ENCODE measurements around the gene SLC22A23. TPM values are rescaled to one million over a fixed set of nuclear protein-coding genes. Genes with fewer than 3 reads are reported as not detected.

Gene SLC22A23
- total and polyA plus RNA-seq, 5 experiments from 2014 or later: 0.36 to 5.6 (median 2.8) TPM

DNA sequence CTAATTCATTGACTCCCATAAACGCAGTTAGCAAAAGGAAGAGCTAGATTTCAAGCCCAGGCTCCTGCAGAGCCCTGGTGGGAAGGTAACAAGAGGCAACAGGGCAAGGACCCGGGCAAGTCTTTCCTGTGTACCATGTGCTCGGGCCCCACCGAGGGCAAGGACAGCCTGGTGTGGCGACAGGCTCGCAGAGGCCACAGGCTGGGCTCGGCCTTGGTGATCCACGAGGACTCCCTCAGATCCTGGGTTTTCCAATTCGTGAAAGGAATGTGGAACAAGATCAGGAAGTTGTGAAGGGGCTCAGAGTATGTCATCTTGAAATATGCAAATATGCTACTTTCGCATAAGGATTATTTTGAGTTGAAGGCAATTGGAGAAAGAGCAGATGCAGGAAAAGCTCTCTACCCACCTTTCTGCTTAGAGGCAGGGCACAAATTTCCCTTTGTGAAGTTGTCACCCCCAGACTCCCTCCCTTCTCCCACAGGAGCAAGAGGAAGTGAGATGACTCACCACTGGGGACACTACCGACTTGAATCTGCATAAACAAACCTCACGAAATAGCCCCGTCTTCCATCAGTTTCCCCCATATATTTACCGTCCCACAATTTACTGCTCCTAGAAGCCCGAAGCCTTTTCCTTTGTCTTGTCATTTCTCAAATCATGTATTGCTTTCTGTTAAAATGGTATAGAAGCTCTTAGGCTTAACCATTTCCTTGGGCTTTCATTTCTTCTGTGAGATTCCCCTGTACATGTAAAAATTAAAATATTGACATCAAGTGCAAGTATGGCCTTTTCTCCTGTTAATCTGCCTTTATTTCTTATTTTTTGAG, 119.1 kb downstream of the SLC22A23 start:
- H3K4me3 Mint-ChIP-seq: peak overlapping the region in 5 of 10 donors; percentile 3 to 68 (median 23)
- POLR2A ChIA-PET: no interaction called here
- ATAC-seq (no peak), DNase-seq (no peak)
- no peaks in the 10 kb centered on the region for H3K9me3 Mint-ChIP-seq
- peaks cover 0 to 3% (median 0%) of the 10 kb centered on the region in 5 donors for H3K27me3 Mint-ChIP-seq
- H3K36me3 Mint-ChIP-seq: no peaks in the 10 kb centered on the region
- peak overlapping the region in 4 of 10 donors; percentile 17 to 78 (median 63) for H3K27ac Mint-ChIP-seq
- H3K4me1 Mint-ChIP-seq: peaks cover 17 to 29% (median 23%) of the 10 kb centered on the region in 4 donors

DNA sequence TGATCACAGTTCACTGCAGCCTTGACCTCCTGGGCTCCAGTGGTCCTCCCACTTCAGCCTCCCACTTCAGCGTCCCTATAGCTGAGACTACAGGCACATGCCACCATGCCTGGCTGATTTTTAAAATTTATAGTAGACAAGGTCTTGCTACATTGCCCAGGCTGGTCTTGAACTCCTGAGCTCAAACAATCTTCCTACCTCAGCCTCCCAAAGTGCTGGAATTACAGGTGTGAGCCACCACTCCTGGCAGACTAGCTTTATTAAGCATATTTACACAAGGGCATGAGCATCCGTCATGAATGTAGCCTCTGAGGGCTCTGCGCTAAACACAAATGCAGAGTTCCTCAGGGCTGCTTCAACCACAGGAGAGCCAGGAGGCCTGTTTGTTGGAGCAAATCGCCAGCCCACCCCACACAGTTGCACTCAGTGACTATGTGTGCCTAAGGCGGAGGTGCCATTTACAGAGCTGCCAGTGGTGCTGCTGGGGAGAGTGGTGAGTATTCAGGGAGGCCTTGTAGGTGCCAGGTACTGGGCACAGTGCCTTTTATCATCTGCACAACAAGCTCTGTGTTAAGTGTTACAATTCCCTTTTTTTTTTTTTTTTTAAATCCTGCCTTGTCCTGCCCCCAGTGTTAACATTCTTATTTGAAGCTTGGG, 119.9 kb downstream of the SLC22A23 start:
- POLR2A ChIA-PET: interaction anchor here (0.7 kb wide), 1 partner anchor 362 kb away, joined by 3 read pairs; no protein-coding TSS in a partner anchor
- DNase-seq (no peak), ATAC-seq (no peak)
- no peaks in the 10 kb centered on the region for H3K36me3 Mint-ChIP-seq
- H3K4me3 Mint-ChIP-seq: no peak overlapping the region
- no peaks in the 10 kb centered on the region for H3K9me3 Mint-ChIP-seq
- peak overlapping the region in 3 of 10 donors; percentile 55 to 78 (median 71) for H3K27ac Mint-ChIP-seq
- H3K4me1 Mint-ChIP-seq: peaks cover 15 to 29% (median 23%) of the 10 kb centered on the region in 4 donors
- peaks cover 0 to 2% (median 0%) of the 10 kb centered on the region in 5 donors for H3K27me3 Mint-ChIP-seq

DNA sequence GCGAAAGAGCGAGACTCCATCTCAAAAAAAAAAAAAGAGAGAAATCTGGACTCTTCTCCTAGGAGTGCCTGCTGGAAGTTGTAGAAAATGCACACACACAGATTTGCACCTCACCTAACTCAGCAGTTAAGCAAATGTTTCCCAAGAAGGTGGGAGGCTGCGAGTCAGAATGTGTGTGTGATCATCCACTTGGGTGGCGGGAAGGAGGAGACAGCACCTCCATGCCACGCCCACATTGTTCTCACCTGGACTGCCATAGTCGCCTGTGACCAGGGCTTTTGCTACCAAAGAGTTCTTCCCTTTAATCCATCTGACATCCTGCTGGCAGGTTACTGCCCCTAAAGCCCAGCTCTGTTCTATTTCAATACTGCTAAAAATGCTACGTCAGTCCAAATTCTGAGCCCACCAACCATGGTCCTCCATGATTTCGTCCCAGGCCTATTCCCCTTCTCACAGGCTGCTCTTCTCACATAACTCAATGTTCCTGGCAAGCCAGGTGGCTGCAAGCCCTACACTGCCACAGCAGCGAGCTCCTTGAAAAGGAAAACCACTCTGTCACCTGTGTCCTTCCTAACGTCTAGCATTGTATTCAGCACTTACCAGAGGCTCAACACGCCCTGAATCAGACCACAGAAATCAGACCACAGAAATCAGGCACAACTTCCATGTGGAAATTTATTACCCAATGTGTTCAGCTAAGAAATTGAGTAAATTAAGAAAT, 120.6 kb downstream of the SLC22A23 start:
- Mint-ChIP-seq H3K27me3 (peaks cover 0 to 2% (median 0%) of the 10 kb centered on the region in 5 donors), H3K4me1 (peaks cover 15 to 29% (median 23%) of the 10 kb centered on the region in 4 donors), H3K27ac (peak overlapping the region in 1 of 10 donors; percentile 67), H3K4me3 (no peak overlapping the region), H3K9me3 (no peaks in the 10 kb centered on the region), H3K36me3 (no peaks in the 10 kb centered on the region)
- POLR2A ChIA-PET: interaction anchor here (0.6 to 0.7 kb wide), 2 partner anchors 21 to 363 kb away, joined by 3 read pairs; no protein-coding TSS in a partner anchor
- no peak for DNase-seq
- ATAC-seq: no peak

DNA sequence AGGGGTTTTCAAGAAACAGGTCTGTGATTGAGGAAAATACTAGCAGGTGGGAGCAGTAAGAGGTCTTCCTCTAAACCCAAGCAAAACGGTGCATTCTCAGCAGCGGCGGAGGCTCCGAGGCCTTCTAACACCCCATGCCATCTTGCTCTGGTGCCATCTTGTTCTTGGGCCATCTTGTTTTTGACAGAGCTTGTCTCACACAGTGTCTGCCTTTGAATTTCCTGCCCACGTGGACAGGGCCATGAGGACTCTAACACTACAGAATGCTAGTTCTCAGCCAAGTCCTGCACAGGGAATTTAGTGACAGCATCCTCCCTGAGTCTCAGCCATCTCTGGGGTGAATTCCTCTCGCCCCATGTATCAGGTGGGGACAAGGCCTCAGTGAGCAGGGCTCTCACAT, 121.7 kb downstream of the SLC22A23 start:
- Mint-ChIP-seq H3K4me1 (peaks cover 17 to 29% (median 23%) of the 10 kb centered on the region in 4 donors), H3K4me3 (no peak overlapping the region), H3K27ac (no peak overlapping the region), H3K36me3 (no peaks in the 10 kb centered on the region), H3K9me3 (no peaks in the 10 kb centered on the region), H3K27me3 (peaks cover 0 to 2% (median 0%) of the 10 kb centered on the region in 5 donors)
- ATAC-seq: no peak
- DNase-seq: no peak
- POLR2A ChIA-PET: no interaction called here

DNA sequence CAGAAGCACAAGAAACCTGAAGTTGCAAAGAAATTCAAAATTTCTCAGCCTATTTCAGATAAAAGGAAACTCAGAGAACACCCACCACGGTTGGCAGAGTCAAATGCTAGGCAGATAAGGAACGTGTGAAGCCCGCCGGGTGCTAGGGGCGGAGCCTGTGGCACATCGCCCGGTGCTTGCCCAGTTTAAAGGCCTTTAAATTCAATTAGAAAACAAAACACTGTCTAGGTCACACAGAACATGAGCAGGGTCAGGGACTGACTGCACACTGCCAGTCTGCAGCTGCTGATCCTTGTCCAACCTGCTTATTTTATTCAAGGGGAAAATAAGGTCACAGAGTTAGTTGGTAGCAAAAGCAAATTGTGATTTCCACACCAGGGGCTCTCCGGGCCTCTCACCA, 122.3 kb downstream of the SLC22A23 start:
- POLR2A ChIA-PET: no interaction called here
- Mint-ChIP-seq H3K27ac (peak overlapping the region in 1 of 10 donors; percentile 31), H3K27me3 (peaks cover 0 to 2% (median 0%) of the 10 kb centered on the region in 5 donors), H3K4me1 (peaks cover 17 to 29% (median 23%) of the 10 kb centered on the region in 4 donors), H3K9me3 (no peaks in the 10 kb centered on the region), H3K4me3 (no peak overlapping the region), H3K36me3 (no peaks in the 10 kb centered on the region)
- ATAC-seq (no peak), DNase-seq (no peak)

DNA sequence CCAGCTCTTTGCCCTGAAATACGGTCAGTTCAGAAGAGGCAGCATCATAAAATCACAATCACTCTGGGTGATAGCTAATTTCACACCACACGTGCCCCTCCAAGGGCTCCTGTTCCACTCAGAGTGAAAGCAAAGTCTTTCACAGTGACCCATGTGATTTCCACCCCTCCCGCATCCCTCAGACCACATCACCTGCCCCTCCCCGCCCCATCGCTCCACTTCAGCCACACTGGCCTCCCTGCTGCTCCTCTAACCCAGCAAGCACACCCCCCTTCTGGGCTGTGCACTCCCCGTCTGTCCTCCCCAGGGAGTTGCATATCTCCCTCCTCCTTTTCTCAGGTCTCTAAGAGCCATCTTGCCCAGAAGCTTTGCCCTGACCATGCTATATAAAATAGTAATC, 123.6 kb downstream of the SLC22A23 start:
- ATAC-seq (no peak), DNase-seq (no peak)
- H3K36me3 Mint-ChIP-seq: no peaks in the 10 kb centered on the region
- POLR2A ChIA-PET: interaction anchor here (0.8 kb wide), 1 partner anchor 38 kb away, joined by 3 read pairs; no protein-coding TSS in a partner anchor
- H3K4me3 Mint-ChIP-seq: no peak overlapping the region
- H3K9me3 Mint-ChIP-seq: no peaks in the 10 kb centered on the region
- H3K27ac Mint-ChIP-seq: peak overlapping the region in 2 of 10 donors; percentile 15 to 50
- H3K27me3 Mint-ChIP-seq: peaks cover 0 to 2% (median 0%) of the 10 kb centered on the region in 5 donors
- peaks cover 16 to 19% (median 19%) of the 10 kb centered on the region in 4 donors for H3K4me1 Mint-ChIP-seq

DNA sequence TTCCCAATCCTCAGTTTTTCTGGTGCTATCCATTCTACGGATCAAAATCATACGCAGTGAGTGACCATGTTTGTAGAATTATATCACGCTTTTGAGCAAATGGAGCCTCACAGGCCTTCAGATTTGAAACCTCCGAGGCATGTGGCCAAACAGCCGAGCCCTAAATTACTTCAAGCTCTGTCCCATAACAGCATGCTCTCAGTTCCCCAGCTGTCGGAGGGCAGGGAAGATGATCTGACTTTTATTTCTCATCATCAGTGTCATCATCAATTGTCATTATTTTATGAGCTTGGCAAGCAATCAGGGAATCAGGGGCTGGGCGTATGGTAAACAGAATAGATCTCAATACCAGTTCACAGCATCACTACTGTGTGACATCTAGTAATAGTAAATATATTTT, 124.9 kb downstream of the SLC22A23 start:
- no peaks in the 10 kb centered on the region for H3K9me3 Mint-ChIP-seq
- no peak overlapping the region for H3K27ac Mint-ChIP-seq

DNA sequence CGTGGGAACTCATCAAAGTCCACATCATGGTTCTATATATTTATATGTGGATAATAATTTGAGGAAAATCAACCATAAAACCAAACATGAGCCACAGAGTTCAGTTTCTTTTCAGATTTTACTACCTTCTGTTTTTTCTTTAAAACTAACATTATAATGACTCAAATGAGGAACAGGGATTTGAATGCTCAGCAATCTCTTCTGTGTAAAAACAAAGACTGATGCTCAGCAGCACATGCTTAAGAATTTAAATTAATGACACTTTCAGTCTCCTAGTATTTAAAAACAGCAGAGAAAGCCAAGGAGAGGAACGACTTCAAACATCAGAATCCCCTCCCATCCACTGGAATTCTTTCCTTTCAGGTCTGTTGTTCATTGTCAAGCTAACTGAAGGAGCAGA, 125.4 kb downstream of the SLC22A23 start:
- no peak overlapping the region for H3K27ac Mint-ChIP-seq
- POLR2A ChIA-PET: no interaction called here
- H3K36me3 Mint-ChIP-seq: no peaks in the 10 kb centered on the region
- ATAC-seq (no peak), DNase-seq (no peak)
- no peaks in the 10 kb centered on the region for H3K27me3 Mint-ChIP-seq
- no peak overlapping the region for H3K4me3 Mint-ChIP-seq
- no peaks in the 10 kb centered on the region for H3K9me3 Mint-ChIP-seq
- peaks cover 8 to 10% (median 9%) of the 10 kb centered on the region in 4 donors for H3K4me1 Mint-ChIP-seq

More for the DNA sequence above, 124.9 kb downstream of the SLC22A23 start:
- H3K27me3 Mint-ChIP-seq: no peaks in the 10 kb centered on the region
- POLR2A ChIA-PET: no interaction called here
- no peaks in the 10 kb centered on the region for H3K36me3 Mint-ChIP-seq
- H3K4me1 Mint-ChIP-seq: peaks cover 8 to 10% (median 9%) of the 10 kb centered on the region in 4 donors
- H3K4me3 Mint-ChIP-seq: no peak overlapping the region
- DNase-seq: no peak
- ATAC-seq: no peak

DNA sequence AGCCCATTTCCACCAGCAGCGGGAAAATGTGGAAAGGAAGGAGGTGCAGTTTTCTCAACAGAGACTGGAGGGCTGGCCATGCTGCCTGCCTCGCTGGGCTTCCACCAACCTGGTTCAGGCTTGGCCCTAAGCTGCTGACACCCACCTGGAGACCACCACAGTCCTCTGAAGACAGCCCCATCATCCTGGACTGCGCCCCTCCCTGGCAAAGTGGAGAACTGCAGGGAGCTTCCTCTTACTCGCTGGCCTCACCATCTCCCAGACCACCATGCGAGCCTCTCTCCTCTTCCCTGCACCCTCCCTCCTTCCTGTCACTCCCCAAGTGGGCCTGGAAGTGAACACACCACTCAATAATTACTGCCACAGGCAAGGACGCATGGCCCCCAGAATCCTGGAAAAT, 126.7 kb downstream of the SLC22A23 start:
- no peak for ATAC-seq
- no peak for DNase-seq
- Mint-ChIP-seq H3K36me3 (no peaks in the 10 kb centered on the region), H3K27me3 (no peaks in the 10 kb centered on the region), H3K4me3 (no peak overlapping the region), H3K9me3 (no peaks in the 10 kb centered on the region), H3K27ac (no peak overlapping the region), H3K4me1 (peaks cover 6 to 9% (median 7%) of the 10 kb centered on the region in 4 donors)
- POLR2A ChIA-PET: no interaction called here

DNA sequence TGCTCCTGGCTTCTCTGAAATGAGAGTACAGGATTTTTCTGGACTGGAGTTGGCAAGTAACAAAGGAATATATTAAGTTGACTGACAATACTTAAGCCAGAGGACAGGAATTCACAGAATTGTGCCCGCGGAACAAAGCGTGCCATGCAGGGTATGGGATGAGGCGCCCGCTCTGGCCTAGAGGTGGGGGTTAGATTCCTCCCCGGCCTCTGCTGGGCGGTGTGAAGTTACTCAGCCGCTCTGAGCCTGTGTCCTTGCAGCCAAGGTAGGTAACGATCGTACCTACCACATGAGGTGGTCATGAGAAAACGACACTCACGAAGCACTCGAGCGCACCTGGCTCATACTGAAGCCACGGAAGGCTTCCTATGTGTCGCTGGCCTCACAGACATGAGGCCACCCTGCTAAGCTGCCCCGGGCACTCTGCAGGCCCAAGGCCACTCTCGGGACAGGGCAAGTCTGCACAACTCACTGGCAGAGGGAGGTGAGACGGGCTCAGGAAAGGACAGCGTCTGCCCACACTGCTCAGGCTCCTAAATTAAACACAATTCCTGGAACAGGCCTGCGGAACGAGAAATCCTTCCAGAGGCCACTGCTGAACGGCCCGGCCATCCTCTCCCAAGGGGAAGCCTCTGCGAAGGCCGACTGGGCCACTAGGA, 127.3 kb downstream of the SLC22A23 start:
- Mint-ChIP-seq H3K27ac (peak overlapping the region in 1 of 10 donors; percentile 40), H3K4me3 (no peak overlapping the region), H3K27me3 (no peaks in the 10 kb centered on the region), H3K4me1 (peaks cover 2 to 4% (median 3%) of the 10 kb centered on the region in 4 donors), H3K36me3 (no peaks in the 10 kb centered on the region), H3K9me3 (no peaks in the 10 kb centered on the region)
- no peak for DNase-seq
- ATAC-seq: no peak
- POLR2A ChIA-PET: no interaction called here

DNA sequence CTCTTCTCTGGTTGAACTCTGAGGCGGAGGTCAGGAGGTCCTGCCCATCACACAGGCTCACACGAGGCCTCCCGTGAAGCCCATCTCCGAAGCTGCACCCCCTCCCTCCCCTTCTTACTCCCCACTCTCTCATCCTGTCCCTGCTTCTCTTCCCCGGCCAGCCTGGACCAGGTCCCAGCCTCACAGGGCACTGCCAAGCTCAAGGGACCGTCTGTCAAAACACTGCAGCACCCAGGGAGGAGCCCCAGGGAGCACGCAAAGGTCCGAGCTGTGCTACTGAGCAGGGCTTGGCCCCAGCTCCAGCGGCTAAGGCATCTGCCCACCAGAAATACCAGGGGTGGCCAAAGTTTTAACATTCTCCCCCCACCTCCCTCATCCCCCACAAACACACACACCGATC, 128.1 kb downstream of the SLC22A23 start:
- DNase-seq: no peak
- POLR2A ChIA-PET: no interaction called here
- no peak overlapping the region for H3K4me3 Mint-ChIP-seq
- no peak for ATAC-seq
- peaks cover 0 to 1% (median 0%) of the 10 kb centered on the region in 5 donors for H3K27me3 Mint-ChIP-seq
- H3K4me1 Mint-ChIP-seq: peaks cover 0 to 3% (median 1%) of the 10 kb centered on the region in 4 donors
- no peaks in the 10 kb centered on the region for H3K9me3 Mint-ChIP-seq
- no peaks in the 10 kb centered on the region for H3K36me3 Mint-ChIP-seq
- H3K27ac Mint-ChIP-seq: no peak overlapping the region

DNA sequence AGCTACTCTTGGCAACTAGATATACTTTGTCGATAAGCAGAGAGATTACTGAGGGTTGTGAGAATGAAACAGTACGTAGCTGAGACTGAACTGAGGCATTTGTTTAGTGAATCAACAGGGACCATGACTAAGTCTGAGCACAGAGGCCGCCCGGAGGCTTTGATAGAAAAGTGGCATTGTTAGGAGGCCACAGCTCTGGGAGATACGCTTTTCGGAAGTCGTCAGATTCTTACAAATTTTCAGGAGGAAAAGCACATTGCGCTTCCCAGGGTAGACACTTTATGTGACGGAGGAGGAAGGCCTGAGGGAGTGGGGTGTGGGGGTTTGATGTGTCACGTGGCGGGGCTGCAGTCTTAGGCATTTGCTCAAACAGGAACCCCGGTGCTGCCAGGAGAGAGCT, 128.7 kb downstream of the SLC22A23 start:
- ATAC-seq (no peak), DNase-seq (no peak)
- peaks cover 0 to 1% (median 0%) of the 10 kb centered on the region in 5 donors for H3K27me3 Mint-ChIP-seq
- peak overlapping the region in 1 of 10 donors; percentile 18 for H3K27ac Mint-ChIP-seq
- H3K4me3 Mint-ChIP-seq: no peak overlapping the region
- H3K4me1 Mint-ChIP-seq: peaks cover 0 to 3% (median 1%) of the 10 kb centered on the region in 4 donors
- POLR2A ChIA-PET: no interaction called here
- H3K36me3 Mint-ChIP-seq: no peaks in the 10 kb centered on the region
- H3K9me3 Mint-ChIP-seq: no peaks in the 10 kb centered on the region

All from naive thymus-derived CD8-positive, alpha-beta T cell (primary cell).